Central memory CD8-positive, alpha-beta T cell (primary cell): ENCODE measurements around the gene KIT.
"Not testable (repeated sequence)": the region's sequence is repeated elsewhere in the genome, so short reads cannot be mapped to it uniquely, and the experiment has no call there.

Source experiments
- ATAC-seq: fragments of 150-1000 bp; cut with Tn5 transposase; replicated peaks from 2 replicates; pipeline ENCODE4 v1.10.0; 2022; ENCODE audit warnings: mild to moderate bottlenecking, moderate FRiP score, moderate number of reproducible peaks; ENCODE audit not compliant: poor library complexity, severe bottlenecking; ENCODE audit errors: extremely low read depth
- DNase-seq, 2 donors: peaks; one replicate each; pipeline ENCODE4 v3.0.0; 2021; ENCODE audit warnings: low spot score in 2 of 2
- H3K27ac Mint-ChIP-seq: one replicate; pipeline ENCODE4 v1.8.0; 2022; ENCODE audit warnings: low read depth, mild to moderate bottlenecking, moderate library complexity, mixed read lengths
- H3K27me3 Mint-ChIP-seq: one replicate; pipeline ENCODE4 v1.8.0; 2022; ENCODE audit warnings: mixed read lengths
- H3K36me3 Mint-ChIP-seq: one replicate; pipeline ENCODE4 v1.8.0; 2022; ENCODE audit warnings: mild to moderate bottlenecking, moderate library complexity, mixed read lengths; ENCODE audit not compliant: insufficient read depth
- H3K4me1 Mint-ChIP-seq: one replicate; pipeline ENCODE4 v1.8.0; 2022; ENCODE audit warnings: mixed read lengths
- H3K4me3 Mint-ChIP-seq: one replicate; pipeline ENCODE4 v1.8.0; 2022; ENCODE audit warnings: mild to moderate bottlenecking, moderate library complexity, mixed read lengths
- H3K9me3 Mint-ChIP-seq: one replicate; pipeline ENCODE4 v1.8.0; 2022; ENCODE audit warnings: mixed read lengths

KIT gene

DNA sequence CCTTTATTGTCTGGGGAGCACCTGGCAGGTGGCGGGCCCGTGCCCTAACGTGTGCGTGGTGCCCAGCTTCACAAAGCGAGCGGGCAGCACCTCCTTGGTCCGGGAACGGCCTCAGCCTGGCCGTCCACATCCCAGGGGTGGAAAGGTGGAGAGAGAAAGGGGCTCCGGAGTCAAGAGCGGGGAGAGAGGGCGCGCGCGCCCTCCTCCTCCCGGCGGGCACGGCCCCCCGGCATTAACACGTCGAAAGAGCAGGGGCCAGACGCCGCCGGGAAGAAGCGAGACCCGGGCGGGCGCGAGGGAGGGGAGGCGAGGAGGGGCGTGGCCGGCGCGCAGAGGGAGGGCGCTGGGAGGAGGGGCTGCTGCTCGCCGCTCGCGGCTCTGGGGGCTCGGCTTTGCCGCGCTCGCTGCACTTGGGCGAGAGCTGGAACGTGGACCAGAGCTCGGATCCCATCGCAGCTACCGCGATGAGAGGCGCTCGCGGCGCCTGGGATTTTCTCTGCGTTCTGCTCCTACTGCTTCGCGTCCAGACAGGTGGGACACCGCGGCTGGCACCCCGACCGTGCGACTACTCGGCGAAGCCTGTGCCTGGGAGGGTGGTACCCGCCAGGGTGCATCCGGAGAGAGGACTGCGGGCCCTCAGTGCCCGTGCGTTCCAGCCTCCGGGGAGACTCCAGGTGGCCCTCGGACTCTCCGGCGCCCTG is at the start of gene KIT:
KIT (plus strand) TSS at position 407 of the 701 bp plus-strand sequence; CDS start at position 465, 58 bp downstream.
- no peaks in the 10 kb centered on the region for H3K4me1 Mint-ChIP-seq
- H3K9me3 Mint-ChIP-seq: peaks cover 8% of the 10 kb centered on the region
- H3K27me3 Mint-ChIP-seq: peaks cover 78% of the 10 kb centered on the region
- peak within 1 kb of the TSS; percentile 57 for H3K4me3 Mint-ChIP-seq
- H3K36me3 Mint-ChIP-seq: no peaks in the 10 kb centered on the region
- no peak for DNase-seq
- no peak within 1 kb of the TSS for H3K27ac Mint-ChIP-seq
- no peak for ATAC-seq

DNA sequence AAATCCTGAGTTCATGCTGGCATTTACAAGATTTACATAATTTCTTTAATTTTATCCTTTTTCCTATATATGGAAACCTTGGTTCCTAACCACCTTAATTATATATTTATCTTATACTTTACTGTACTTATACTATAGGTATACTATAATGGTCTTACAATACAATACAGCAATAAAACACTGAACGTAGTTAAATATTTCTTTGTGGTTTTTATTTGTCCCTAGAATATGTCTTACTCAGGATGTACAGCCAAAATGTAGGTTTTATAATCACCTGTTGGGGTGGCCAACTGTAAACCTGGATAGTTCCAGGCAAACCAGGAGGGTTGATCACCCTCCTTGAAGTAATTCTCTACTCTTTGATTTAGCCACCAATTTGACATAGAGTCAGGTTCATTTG is 48.4 kb upstream of the KIT start:
- DNase-seq (no peak), ATAC-seq (no peak)
- Mint-ChIP-seq H3K27ac (no peak overlapping the region), H3K4me1 (no peaks in the 10 kb centered on the region), H3K9me3 (peaks cover 2% of the 10 kb centered on the region), H3K27me3 (no peaks in the 10 kb centered on the region), H3K36me3 (no peaks in the 10 kb centered on the region), H3K4me3 (no peak overlapping the region)

DNA sequence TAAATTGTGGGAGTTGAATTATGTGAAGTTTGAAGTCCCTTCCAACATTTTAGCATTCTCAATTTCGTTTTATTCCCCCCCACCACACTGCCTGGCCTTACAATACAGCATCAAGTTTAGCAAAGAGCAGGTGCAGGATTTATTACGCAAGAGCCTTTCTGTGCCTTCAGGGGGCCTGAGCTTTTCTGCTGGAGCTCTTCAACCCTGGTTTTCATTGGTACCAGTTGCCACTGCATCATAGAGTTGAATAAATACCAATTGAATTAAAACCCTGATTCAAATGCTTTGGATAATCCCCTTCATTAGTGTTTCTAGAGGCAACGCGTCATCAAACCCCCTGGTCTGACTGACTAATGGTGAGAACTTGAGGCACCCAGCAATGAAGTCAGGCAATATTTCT is 43.6 kb upstream of the KIT start:
- no peak overlapping the region for H3K27ac Mint-ChIP-seq
- ATAC-seq: no peak

DNA sequence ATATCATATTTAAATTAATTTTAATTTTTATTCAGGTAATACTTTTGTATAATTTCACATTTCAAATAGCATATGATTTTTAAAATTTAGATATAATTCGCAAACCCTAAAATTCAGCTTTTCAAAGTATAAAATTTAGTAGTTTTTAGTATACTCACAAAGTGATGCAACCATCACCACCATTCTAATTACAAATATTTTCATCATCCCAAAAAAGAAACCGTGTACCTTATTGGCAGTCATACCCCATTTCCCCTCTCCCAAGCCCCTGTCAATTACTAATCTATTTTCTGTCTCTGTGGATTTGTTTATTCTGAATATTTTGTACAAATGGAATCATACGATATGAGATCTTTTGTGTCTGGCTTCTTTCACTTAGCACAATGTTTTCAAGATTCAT is 37.0 kb upstream of the KIT start:
- Mint-ChIP-seq H3K36me3 (no peaks in the 10 kb centered on the region), H3K27ac (no peak overlapping the region), H3K9me3 (no peaks in the 10 kb centered on the region), H3K27me3 (no peaks in the 10 kb centered on the region), H3K4me1 (no peaks in the 10 kb centered on the region), H3K4me3 (no peak overlapping the region)
- DNase-seq (no peak), ATAC-seq (no peak)

More for the DNA sequence above, 43.6 kb upstream of the KIT start:
- Mint-ChIP-seq H3K4me3 (no peak overlapping the region), H3K36me3 (no peaks in the 10 kb centered on the region), H3K4me1 (no peaks in the 10 kb centered on the region), H3K9me3 (peaks cover 6% of the 10 kb centered on the region), H3K27me3 (no peaks in the 10 kb centered on the region)
- DNase-seq: no peak

DNA sequence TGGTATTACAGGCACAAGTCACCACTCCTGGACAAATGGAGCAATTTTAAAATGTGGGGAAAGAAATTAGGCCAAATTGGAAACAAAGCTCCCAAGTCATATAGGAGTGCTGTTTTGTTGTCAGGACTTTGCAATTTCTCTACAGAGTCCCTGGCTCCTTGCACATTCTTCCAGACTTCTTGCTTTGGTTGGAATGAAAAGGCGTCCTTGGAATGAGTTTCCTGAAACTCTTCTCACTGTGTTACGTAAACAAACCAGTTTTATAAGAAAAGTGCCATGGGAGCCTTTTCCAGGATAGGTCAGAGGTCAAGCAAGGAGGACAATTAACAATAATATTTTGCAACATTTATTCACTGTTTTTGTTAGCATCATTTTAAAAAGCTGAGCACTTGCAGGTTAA is 32.4 kb upstream of the KIT start:
- no peak for ATAC-seq
- Mint-ChIP-seq H3K4me3 (no peak overlapping the region), H3K36me3 (no peaks in the 10 kb centered on the region), H3K9me3 (peaks cover 2% of the 10 kb centered on the region), H3K27me3 (no peaks in the 10 kb centered on the region), H3K4me1 (no peaks in the 10 kb centered on the region), H3K27ac (no peak overlapping the region)
- DNase-seq: no peak

DNA sequence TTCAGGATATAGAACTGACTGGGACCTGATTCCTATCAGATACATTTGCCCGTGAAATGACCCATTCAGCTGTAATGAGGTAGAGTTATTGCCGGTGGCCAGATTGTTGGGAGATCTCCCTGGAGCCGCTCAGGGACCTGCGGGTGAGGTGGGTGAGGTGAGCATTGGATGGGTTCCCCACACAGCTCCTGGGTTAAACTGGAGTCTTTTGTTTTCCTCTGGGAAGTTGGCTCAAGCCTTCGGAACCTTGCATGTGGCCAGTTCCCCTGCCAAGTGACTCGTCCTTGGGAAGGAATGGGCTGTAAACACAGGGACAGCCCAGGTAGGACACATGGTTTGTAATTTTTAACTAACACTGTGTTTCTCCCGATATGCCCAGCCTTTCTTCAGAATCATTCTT is 31.6 kb upstream of the KIT start:
- Mint-ChIP-seq H3K9me3 (peaks cover 9% of the 10 kb centered on the region), H3K27me3 (no peaks in the 10 kb centered on the region), H3K4me1 (no peaks in the 10 kb centered on the region), H3K27ac (no peak overlapping the region), H3K4me3 (no peak overlapping the region), H3K36me3 (no peaks in the 10 kb centered on the region)
- DNase-seq (no peak), ATAC-seq (no peak)

DNA sequence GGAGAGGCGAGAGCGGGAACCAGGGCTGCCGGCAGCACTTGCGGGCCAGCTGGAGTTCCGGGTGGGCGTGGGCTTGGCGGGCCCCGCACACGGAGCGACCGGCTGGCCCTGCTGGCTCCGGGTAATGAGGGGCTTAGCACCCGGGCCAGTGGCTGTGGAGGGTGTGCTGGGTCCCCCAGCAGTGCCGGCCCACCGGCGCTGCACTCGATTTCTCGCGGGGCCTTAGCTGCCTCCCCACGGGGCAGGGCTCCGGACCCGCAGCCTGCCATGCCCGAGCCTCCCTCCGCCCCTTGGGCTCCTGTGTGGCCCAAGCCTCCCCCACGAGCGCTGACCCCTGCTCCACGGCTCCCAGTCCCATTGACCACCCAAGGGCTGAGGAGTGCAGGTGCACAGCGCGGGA is 25.2 kb upstream of the KIT start:
- H3K9me3 Mint-ChIP-seq: peaks cover 10% of the 10 kb centered on the region
- H3K27me3 Mint-ChIP-seq: no peaks in the 10 kb centered on the region
- H3K27ac Mint-ChIP-seq: no peak overlapping the region
- no peaks in the 10 kb centered on the region for H3K36me3 Mint-ChIP-seq
- ATAC-seq (no peak), DNase-seq (no peak)
- no peaks in the 10 kb centered on the region for H3K4me1 Mint-ChIP-seq
- H3K4me3 Mint-ChIP-seq: no peak overlapping the region

DNA sequence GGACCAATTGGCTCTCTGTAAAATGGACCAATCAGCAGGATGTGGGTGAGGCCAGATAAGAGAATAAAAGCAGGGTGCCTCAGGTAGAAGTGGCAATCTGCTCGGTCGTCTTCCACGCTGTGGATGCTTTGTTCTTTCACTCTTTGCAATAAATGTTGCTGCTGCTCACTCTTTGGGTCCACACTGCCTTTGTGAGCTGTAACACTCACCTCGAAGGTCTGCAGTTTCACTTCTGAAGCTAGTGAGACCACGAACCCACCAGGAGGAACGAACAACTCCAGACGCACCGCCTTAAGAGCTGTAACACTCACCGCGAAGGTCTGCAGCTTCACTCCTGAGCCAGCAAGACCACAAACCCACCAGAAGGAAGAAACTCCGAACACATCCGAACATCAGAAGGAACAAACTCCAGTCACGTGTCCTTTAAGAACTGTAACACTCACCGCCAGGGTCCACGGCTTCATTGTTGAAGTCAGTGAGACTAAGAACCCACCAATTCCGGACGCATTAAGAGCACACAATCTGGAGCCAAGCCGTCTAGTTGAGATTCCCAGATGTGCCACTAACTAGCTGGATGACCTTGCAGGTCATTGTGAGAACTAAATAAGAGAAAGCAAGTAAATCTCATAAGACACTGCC is 24.5 kb upstream of the KIT start:
- H3K4me1 Mint-ChIP-seq, H3K4me3 Mint-ChIP-seq, H3K27me3 Mint-ChIP-seq, DNase-seq, H3K27ac Mint-ChIP-seq, ATAC-seq, H3K36me3 Mint-ChIP-seq, H3K9me3 Mint-ChIP-seq: not testable (repeated sequence)

DNA sequence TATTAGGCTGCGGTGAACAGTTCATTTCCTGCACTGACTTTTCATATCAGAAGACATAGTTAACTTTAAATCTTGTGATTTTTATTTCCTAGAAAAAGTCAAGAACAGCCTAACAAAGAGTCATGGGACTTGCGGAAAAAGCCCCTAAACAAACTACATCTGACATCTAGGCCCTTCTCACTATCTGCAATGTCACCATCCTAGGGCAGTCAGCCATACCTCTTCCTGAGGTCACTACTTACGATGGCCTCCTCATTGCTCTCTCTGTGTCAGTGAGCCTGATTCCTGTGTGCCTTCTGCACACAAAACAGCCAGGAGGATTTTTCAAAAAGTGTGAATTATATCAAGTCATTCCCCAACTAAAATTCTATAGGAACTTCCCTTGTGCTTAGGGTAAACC is 22.4 kb upstream of the KIT start:
- no peaks in the 10 kb centered on the region for H3K4me1 Mint-ChIP-seq
- DNase-seq (no peak), ATAC-seq (no peak)
- H3K4me3 Mint-ChIP-seq: no peak overlapping the region
- no peaks in the 10 kb centered on the region for H3K36me3 Mint-ChIP-seq
- no peaks in the 10 kb centered on the region for H3K27me3 Mint-ChIP-seq
- no peak overlapping the region for H3K27ac Mint-ChIP-seq
- peaks cover 8% of the 10 kb centered on the region for H3K9me3 Mint-ChIP-seq

DNA sequence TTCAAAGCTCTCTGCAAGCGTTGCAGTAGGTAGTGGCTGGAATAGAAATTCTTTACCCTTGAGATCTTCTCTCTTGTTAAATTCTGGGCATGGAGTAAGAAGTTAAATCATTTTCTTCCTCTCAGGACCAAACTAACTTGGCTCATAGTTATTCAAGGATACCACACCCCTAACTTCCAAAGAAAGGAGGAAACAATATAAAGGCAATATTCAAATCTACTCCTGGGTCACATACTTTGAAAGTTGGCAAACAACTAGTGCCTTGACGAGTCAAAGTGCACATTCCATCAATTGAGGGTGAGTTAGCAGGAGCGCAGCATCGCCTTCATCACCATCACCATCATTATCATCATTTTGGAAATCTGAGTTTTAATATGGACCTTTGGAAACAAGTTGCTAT is 20.4 kb upstream of the KIT start:
- H3K4me3 Mint-ChIP-seq: no peak overlapping the region
- no peaks in the 10 kb centered on the region for H3K4me1 Mint-ChIP-seq
- ATAC-seq (no peak), DNase-seq (no peak)
- no peaks in the 10 kb centered on the region for H3K36me3 Mint-ChIP-seq
- no peak overlapping the region for H3K27ac Mint-ChIP-seq
- H3K9me3 Mint-ChIP-seq: no peaks in the 10 kb centered on the region
- no peaks in the 10 kb centered on the region for H3K27me3 Mint-ChIP-seq

DNA sequence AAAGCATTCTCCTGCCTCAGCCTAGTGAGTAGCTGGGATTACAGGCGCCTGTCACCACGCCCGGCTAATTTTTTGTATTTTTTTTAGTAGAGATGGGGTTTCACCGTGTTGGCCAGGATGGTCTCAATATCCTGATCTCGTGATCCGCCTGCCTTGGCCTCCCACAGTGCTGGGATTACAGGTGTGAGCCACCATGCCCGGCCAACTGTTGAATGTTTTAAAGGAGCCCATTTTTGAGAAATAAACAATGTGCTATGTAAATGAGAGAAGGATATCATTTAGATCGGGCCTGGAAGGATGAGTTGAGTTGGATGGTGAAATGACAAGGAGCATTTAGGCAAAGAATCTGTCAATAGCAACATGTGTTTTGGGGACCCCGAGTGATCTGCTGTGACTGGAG is 16.7 kb upstream of the KIT start:
- not testable (repeated sequence) for H3K27ac Mint-ChIP-seq, H3K36me3 Mint-ChIP-seq, DNase-seq, H3K4me3 Mint-ChIP-seq, H3K9me3 Mint-ChIP-seq, H3K4me1 Mint-ChIP-seq, ATAC-seq, H3K27me3 Mint-ChIP-seq

DNA sequence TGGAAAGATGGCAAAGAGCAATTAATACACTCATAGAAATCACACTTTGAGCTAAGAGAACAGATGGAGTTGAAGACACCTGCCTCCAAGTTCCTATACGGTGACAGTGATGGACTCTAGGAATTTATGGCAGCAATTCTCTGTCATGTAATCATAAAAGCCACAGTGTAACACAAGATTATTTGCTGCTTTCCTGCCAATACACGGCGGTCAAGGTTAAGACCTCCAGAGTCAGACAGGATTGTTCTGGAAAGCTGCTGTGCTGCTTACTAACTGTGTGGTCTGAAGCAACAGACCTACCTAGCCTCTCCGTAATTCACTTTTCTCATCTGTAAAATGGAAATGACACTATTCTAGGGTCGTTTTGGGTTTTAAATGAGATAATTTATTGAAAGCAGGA is 14.6 kb upstream of the KIT start:
- H3K4me1 Mint-ChIP-seq: no peaks in the 10 kb centered on the region
- no peaks in the 10 kb centered on the region for H3K36me3 Mint-ChIP-seq
- no peak overlapping the region for H3K4me3 Mint-ChIP-seq
- H3K9me3 Mint-ChIP-seq: no peaks in the 10 kb centered on the region
- DNase-seq (no peak), ATAC-seq (no peak)
- H3K27me3 Mint-ChIP-seq: no peaks in the 10 kb centered on the region
- no peak overlapping the region for H3K27ac Mint-ChIP-seq

DNA sequence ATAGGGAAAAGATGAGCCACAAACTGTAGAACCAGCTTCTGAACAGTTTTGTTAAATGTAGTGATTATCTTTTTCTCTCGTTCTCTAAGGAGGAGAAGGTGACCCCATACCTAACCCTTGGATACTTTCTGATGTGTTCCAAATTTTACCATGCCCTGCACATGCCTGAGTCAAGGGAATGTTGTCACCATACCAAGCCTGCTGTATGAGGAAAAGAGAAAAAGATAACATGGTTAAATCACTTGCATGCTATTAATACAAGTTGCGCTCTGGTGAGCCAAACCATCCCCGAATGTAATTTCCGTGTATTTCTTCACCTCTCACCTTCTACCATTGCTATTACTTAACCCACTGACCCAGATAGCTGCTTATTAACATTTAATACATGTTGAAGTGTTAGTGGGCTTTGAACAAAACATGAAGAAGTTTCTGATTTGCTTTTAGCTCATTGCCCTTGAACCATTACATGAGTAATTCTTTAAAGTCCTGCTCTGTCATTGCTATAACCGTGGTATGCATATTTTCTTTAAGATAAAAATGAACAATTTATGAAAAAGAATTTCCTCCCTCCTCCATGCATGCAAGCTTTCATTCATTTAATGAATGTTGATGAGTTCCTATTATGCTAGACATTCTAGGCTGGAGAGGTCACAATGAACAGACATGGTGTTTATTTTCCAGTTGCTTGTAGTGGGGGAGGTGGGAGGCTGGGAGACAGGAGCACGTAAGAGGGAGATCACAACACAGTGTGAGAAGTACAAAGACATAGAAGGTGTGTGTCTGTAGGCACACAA is 13.6 kb upstream of the KIT start:
- DNase-seq (no peak), ATAC-seq (no peak)
- no peaks in the 10 kb centered on the region for H3K27me3 Mint-ChIP-seq
- no peak overlapping the region for H3K27ac Mint-ChIP-seq
- H3K9me3 Mint-ChIP-seq: no peaks in the 10 kb centered on the region
- H3K36me3 Mint-ChIP-seq: no peaks in the 10 kb centered on the region
- no peaks in the 10 kb centered on the region for H3K4me1 Mint-ChIP-seq
- no peak overlapping the region for H3K4me3 Mint-ChIP-seq
